Measurements from ENCODE around the gene GAL3ST3. TPM values are rescaled to one million over a fixed set of nuclear protein-coding genes. Genes with fewer than 3 reads are reported as not detected.

GAL3ST3 gene
- total RNA-seq, 2 donors from 2014 or later: 0.66 to 2.6 TPM

DNA sequence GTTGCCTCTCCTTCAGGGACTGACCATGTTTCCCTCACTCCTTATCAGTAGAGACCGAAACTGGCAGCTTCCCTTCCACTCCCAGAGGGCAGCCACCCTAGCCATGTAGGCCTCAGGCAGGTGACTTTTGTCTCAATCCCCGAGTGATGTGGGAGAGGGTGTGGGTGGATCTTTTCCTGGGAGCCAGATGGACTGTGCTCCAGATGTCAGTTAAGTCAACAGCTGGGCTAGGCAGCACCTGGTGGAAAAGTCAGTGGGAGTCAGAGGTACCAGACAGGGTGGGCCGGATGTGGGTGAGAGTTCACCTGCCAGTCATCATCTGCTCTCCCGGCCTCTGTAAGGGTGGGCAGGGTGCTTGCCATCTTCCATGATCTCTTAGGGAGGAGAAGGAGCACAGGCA is 44.8 kb downstream of the GAL3ST3 start:
- Histone ChIP-seq H3K27me3 (no peaks in the 10 kb centered on the region), H3K9me3 (no peaks in the 10 kb centered on the region), H3K36me3 (replicated peaks in 1 of 2; ENCODE audit: insufficient read depth in 1 of 2, low read depth in 2 of 2) (peaks cover 0 to 9% of the 10 kb centered on the region in 2 donors), H3K4me1 (peaks cover 27% of the 10 kb centered on the region), H3K27ac (no peak overlapping the region), H3K4me3 (no peak overlapping the region)
- ATAC-seq (no peak), DNase-seq (no peak)
- intact Hi-C loops (cut with DNase I): no loop called here
- 52 to 65% methylated on average over 4 of the region's 4 CpGs for WGBS, 2 donors
- TF ChIP-seq POLR2A (IDR thresholded peaks at IDR 0.05): no peak
- TF ChIP-seq, protein P1, sequence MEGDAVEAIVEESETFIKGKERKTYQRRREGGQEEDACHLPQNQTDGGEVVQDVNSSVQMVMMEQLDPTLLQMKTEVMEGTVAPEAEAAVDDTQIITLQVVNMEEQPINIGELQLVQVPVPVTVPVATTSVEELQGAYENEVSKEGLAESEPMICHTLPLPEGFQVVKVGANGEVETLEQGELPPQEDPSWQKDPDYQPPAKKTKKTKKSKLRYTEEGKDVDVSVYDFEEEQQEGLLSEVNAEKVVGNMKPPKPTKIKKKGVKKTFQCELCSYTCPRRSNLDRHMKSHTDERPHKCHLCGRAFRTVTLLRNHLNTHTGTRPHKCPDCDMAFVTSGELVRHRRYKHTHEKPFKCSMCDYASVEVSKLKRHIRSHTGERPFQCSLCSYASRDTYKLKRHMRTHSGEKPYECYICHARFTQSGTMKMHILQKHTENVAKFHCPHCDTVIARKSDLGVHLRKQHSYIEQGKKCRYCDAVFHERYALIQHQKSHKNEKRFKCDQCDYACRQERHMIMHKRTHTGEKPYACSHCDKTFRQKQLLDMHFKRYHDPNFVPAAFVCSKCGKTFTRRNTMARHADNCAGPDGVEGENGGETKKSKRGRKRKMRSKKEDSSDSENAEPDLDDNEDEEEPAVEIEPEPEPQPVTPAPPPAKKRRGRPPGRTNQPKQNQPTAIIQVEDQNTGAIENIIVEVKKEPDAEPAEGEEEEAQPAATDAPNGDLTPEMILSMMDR (IDR thresholded peaks at IDR 0.05): no peak

DNA sequence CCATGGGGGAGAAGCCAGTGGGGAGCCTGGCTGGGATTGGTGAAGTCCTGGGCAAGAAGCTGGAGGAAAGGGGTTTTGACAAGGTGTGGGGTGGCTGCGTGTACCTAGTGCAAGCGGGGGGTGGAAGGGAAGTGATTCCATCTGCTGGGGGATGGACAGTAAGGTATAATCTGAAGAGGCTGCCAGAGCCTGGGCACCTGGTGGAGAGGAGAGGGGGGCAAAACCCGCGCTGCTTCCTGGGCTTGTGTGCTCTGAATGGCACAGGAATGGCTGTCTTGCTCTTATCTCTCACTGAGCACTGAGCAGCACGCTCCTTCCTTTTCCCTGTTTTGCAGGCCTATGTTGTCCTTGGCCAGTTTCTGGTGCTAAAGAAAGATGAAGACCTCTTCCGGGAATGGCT is 45.7 kb downstream of the GAL3ST3 start:
- 65 to 67% methylated on average over 6 of the region's 6 CpGs for WGBS, 2 donors
- Histone ChIP-seq H3K27me3 (no peaks in the 10 kb centered on the region), H3K27ac (peak overlapping the region in 3 of 4 donors; percentile 87 to 96 (median 92)), H3K4me1 (peaks cover 27% of the 10 kb centered on the region), H3K36me3 (replicated peaks in 1 of 2; ENCODE audit: insufficient read depth in 1 of 2, low read depth in 2 of 2) (peaks cover 8 to 17% of the 10 kb centered on the region in 2 donors), H3K9me3 (no peaks in the 10 kb centered on the region), H3K4me3 (peak overlapping the region in 1 of 2 donors; percentile 60)
- DNase-seq (no peak), ATAC-seq (no peak)
- TF ChIP-seq, protein P1 (IDR thresholded peaks at IDR 0.05): no peak
- TF ChIP-seq POLR2A (IDR thresholded peaks at IDR 0.05): no peak
- intact Hi-C loops (cut with DNase I): no loop called here

DNA sequence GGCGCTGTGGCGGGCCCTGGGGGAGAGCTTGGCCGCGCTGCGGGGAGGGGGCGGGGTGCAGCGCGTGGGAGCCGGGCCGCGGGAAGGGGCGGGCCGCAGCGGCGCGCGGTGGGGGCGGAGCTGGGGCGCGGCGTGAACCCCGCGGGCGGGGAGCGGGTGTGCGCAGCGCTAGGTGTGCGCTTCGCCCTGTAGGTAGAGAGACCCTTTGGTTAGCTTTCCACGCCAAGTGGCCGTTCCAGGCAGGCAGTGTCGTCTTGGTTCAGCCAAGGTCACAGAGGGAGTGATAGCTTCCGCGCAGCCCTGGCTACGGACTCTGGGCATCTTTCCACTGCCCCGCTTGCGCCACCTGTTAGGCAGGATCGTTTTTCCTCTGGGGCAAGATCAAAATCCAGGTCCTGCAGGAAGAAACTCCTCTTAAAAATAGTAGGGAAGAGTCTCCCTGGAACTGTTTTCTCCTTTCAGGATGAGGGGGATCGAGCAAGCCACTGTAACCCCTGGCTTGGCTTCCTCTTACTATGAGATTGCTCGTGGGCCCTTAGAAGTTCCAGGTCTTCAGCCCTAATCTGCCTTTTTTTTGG is 46.2 kb downstream of the GAL3ST3 start:
- intact Hi-C loops (cut with DNase I): no loop called here
- Histone ChIP-seq H3K27me3 (no peaks in the 10 kb centered on the region), H3K9me3 (no peaks in the 10 kb centered on the region), H3K36me3 (replicated peaks in 1 of 2; ENCODE audit: insufficient read depth in 1 of 2, low read depth in 2 of 2) (peaks cover 10 to 22% of the 10 kb centered on the region in 2 donors), H3K27ac (peak overlapping the region; percentile 84 to 96 (median 90)), H3K4me3 (peak overlapping the region; percentile 60 to 80), H3K4me1 (peaks cover 27% of the 10 kb centered on the region)
- ATAC-seq (peak; percentile 72), DNase-seq (peak; percentile 79 to 86 (median 81))
- TF ChIP-seq, protein P1 (IDR thresholded peaks at IDR 0.05): peak in 4 of 7 experiments; percentile 9 to 23 (median 17)
- peak in 1 of 3 donors; percentile 20 for TF ChIP-seq POLR2A (IDR thresholded peaks at IDR 0.05)
- WGBS, 2 donors: 0 to 1% methylated on average over 18 to 40 of the region's 40 CpGs

DNA sequence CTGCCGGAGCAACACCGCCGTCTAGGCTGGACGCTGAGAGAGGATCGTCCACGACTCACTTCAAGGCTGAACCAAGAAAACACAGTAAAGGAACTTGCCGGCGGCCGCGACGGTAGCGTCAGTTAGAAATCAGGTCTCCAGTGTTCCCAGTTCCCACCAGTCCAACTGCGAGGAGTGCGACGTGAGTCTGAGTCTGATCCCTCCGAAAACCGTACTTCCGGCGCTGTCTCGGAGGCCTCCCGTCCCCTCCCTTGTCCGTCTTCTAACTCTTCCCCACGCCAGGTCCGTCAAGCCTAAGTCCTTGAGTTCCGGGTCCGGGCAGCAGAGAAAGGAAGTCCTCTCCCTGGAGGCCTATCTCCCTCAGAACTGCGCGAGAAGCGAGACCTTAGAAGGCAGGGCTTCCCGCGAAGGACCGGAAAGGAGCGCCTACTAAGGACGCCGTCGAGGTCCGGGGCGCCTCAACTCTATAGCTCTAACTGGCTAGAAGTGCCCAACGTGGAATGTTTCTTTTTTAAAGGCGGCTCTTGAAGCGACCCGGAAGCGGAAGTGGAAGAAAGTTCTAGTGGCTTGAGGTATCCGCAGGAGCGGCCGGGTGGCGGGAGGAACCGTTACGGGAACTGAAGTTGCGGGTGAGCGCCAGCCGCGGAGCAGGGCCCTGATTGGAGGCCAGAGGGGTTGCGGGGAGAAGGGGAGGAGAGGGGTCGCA is 46.9 kb downstream of the GAL3ST3 start, which contains the start of the genes BANF1 and EIF1AD:
Gene BANF1 (plus strand): TSS at position 562 of the 706 bp plus-strand sequence. CDS start 748 bp downstream, outside the sequence.
Gene EIF1AD (minus strand): TSS at position 216 of the 706 bp plus-strand sequence. CDS start 1,768 bp downstream, outside the sequence.
- Histone ChIP-seq H3K4me3 (peak within 1 kb of the TSS; percentile 60 to 80), H3K36me3 (replicated peaks in 1 of 2; ENCODE audit: insufficient read depth in 1 of 2, low read depth in 2 of 2) (peaks cover 10 to 27% of the 10 kb centered on the region in 2 donors), H3K27me3 (no peaks in the 10 kb centered on the region), H3K9me3 (no peaks in the 10 kb centered on the region), H3K27ac (peak within 1 kb of the TSS; percentile 84 to 96 (median 90)), H3K4me1 (peaks cover 27% of the 10 kb centered on the region)
- WGBS, 2 donors: 0% methylated on average over 32 to 55 of the region's 55 CpGs
- DNase-seq: peak; percentile 92 to 95 (median 92)
- ATAC-seq: peak; percentile 91
- intact Hi-C loops (cut with DNase I): no loop called here
- peak in 2 of 3 donors; percentile 67 to 74 for TF ChIP-seq POLR2A (IDR thresholded peaks at IDR 0.05)
- TF ChIP-seq, protein P1 (IDR thresholded peaks at IDR 0.05): peak in 1 of 7 experiments; percentile 21

Measured in body of pancreas (tissue), 4 donors.